Effector CD8-positive, alpha-beta T cell (primary cell): Measurements from ENCODE around the gene PDAP1.

ENCODE experiments used
- DNase-seq: peaks from one replicate; lab custom pipeline; 2025; lab: John Stamatoyannopoulos, UW

Gene PDAP1

DNA sequence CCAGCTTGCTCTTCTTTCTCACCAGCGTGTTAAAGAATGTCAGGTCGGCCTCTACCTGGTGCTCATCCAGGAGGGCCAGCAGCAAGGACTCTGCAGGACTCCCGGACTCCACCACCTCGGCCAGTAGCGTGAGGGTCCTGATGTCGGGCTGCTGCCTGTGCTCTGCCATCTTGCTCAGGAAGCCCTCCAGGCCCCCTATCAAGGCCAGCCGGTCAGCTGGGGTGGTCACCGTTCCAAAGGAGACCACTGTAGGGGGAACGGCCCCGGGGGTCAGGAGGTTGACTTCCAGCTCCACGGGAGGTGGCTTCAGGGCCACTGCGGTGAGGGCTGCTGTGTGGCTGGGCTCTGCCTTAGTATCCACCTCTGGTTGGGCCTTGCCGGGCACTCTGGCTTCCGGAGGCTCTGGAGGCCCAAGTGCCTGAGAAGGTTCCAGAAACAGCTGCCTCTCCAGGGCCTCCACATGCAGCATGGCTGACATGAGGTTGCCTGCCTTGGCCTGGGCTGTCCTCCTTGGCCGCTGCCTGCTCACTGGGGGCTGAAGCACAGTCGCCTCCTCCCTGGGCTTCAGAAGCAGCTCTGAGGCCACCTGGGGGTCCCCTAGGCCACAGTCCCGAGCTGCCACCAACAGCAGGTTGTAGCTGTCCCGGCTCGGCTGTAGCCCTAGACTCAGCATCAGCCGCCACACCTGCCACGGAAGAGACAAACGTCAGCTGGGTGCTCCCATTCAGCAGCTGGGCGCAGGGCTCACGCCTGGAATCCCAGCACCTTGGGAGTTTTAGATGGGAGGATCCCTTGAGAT lies 16.7 kb upstream of the PDAP1 start:
- no peak for DNase-seq

DNA sequence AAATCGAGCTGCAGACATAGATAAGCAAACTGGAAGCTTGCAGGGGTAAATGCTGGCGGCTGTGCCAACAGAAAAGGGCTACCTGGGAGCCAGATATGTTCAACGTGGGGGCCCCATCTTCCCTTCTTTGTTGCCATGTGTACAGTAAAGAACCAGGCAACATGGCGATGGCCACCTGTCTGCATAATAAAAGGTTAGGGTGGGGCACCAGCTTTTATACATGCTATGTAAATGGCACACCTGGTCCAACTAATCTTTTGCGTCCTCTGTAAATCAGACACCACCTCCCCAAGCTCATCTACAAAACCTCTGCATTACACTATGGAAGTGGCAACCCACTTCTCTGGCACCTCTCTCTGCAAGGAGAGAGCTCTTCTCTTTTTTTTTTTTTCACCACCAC lies 14.2 kb upstream of the PDAP1 start:
- DNase-seq, result no peak

GRCh38 chr7:99422186-99422585 lies 13.8 kb upstream of the PDAP1 start:
- DNase-seq, result no peak

DNA sequence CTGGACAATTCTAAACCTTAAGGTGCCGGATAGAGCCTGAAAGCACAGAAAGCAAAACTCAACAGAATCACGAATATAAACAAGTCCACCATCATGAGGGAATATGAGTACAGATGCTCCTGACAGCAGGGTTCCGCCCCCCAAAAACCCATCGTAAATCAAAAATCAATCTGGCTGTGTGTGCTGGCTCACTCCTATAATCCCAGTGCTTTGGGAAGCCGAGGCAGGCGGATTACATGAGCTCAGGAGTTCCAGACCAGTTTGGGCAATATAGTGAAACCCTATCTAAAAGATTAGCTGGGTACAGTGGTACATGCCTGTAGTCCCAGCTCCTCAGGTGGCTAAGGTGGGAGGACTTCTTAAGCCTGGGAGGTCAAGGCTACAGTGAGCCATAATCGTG lies 12.6 kb upstream of the PDAP1 start:
- no peak for DNase-seq

DNA sequence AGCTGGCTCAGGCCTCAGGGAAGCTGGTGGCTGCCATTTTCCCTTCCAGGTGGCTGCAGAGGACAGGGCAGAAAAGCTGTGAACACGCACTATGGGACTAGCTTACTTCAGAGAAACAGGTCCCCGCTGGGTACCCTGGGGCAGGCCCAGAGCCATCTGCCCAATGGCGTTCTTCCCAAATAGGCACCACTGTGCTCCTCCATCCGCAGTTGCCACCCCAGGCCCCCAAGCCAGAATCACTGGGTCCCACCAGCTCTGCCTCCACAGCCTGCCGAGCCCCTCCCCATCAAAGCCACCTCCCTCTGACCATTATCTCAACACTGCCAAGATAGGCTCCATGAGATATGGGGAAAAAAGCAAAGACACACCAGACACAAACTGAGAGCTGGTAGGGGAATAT lies 11.8 kb upstream of the PDAP1 start:
- DNase-seq, result no peak

GRCh38 chr7:99419323-99420021 lies 11.1 kb upstream of the PDAP1 start:
- DNase-seq, result no peak

GRCh38 chr7:99418260-99418659 lies 9.9 kb upstream of the PDAP1 start:
- no peak for DNase-seq

GRCh38 chr7:99415513-99416127 lies 7.2 kb upstream of the PDAP1 start:
- DNase-seq, result peak; percentile 5

DNA sequence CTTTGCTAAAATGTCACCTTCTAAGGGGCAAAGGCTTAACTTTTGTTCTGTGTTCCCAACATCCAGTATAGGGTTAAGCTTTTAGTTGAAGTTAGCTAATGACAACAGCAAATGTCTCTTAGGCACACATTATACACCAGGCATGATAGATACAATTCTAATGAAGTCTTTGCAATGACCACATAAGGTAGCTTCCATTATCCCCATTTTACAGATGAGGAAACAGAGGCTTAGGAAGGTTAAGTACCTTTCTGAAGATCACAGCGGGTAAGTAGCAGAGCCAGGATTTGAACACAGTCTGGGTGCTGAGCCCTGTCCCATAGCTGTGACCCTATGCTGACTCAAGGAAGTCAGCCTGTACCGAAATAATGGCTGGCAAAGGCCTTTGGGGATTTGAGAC lies 2.2 kb upstream of the PDAP1 start:
- DNase-seq, result no peak

- DNase-seq, result no peak
Measured at GRCh38 chr7:99409806-99410205, 1.4 kb upstream of the PDAP1 start.

DNA sequence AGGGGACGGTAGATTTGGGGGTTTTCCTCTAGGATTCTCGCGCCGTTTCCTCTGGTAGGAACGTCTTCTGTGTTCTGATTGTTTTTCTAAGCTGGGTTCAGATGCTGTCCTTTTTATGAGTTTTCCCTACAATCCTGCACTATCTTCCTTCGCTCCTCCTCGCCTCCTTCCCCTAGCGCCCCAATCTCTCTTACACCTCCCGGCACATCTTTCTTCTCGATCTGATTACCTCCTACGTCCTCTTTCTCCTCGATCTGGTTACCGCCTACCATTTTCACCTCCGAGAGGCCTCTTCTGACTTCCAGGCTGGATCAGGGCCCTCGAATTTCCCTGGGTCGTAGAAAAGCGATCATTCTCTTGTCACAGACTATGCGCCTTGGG lies 785 bp upstream of the PDAP1 start:
- no peak for DNase-seq

- peak; percentile 27 for DNase-seq
Measured at GRCh38 chr7:99407872-99408378, 472 bp downstream of the PDAP1 start.

DNA sequence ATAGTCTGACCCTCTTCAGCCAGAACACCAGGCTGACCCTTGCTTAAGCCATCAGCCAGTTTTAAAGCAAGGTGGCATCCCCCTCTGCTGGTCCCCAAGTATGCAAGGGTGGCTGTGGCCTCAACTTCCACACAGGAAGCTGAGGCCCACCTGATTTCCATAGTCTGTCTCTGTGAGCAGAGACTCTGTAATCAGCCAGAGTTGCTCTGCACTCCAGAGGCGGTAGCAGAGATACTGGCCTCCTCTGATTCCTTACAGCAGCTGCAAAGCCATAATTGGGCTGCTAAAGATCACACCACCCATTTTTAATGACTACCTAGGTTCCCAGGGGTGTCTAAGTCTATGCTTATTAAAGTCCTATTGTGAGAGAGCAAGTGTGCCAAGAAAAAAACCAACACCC lies 1.8 kb downstream of the PDAP1 start:
- DNase-seq, result no peak

DNA sequence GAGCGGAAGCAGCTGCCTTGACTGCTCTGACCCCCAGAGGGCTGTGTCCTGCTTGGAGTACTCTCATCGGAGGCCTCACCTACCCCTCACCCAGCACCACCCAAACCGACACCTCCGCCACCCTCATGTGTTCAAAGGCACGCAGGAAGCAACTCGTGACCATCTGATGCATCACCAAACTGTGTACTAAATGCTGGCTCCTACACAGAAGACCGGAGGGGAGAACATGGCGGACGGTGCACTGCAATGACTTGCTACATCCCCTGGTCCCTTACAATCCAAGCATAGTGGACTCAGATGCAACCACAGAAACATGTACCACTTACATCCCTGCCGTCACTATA lies 3.4 kb downstream of the PDAP1 start:
- DNase-seq, result no peak

DNA sequence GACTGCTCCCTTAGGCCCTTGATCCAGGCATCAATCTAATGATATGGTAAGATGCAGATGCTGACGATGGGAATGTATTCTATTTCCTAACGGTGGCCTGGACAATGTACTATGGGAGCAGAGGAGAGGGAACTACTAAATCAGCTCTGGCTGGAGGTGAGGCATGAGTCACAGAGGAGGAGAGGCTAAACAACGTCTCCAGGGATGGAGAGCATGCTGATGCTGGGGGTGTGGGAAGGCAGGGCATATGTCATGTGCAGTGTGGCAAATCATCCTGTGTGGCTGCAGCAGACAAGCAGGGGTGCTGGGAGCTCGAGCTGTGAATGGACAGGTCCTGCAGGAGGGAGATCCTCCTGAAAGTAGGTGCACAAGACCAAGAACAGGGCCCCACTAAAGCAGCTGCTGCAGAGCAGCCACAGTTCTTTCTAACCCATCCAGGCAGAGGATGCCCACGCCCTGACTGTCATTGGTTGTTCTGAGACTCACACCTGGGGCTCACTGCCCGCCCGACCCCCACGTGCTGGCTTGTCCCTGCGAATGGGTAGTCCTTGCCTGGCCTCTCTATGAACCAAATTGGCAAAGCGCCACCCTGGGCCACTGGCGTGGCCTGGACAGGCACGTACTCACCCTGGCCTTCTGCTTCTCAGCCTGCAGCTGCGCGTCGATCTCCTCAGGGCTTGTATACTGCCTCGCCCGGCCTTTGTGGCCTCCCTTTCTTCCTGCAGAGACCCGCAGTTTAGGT lies 4.0 kb downstream of the PDAP1 start:
- no peak for DNase-seq

DNA sequence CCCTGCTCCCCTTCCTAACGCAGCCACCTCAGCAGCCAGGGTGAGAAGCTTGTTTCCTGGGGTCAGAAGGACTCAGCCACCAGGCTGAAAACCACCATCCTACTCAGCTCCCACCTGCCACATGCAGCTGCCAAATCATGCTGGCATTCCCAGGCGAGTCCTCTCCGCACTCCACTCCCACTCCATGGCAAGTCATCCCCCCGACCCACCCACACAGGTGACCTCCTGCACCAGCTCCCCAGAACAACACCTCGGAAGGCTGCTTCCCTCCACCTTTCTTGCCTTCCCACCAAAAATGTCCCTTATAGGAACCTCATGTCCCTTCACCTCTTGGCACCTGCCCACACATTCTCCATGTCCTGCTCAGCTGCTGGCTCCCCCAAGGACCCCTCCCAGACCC lies 4.6 kb downstream of the PDAP1 start:
- no peak for DNase-seq

DNA sequence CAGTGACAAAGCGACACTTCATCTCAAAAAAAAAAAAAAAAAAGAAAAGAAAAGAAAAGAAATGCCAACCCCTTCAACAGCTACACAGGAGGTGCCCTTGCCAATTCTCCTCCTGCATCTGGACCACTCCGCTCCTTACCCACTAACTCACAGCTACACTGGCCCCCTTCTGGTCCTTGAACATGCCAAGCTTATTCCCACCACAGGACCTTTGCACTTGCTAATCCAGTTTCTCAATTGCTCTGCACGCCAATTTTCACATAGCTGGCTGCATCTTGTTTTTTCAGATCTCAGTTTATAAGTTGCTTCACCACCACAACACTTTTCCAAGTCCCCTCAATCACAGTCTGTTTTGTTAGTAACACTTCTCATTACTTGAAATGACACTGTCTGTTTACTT lies 5.5 kb downstream of the PDAP1 start:
- no peak for DNase-seq

DNA sequence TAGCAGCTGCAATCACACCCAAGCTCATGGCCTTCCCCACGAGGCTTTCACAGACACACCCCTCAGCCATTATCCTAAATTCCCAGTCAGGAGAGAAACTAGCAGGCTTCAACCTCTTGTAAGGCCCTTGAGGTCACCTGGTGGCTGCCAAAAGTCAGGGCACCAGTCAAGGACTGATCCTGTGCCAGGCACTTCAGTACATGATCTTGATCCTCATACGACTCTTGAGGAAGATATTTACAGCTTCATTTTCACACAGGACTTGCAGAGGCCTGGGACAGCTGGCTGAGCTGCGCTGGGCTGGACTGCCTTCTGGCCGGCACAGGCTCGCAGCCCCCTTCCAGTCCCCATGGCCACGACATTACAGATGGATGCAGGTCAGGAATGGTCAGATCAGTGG lies 8.8 kb downstream of the PDAP1 start:
- DNase-seq, result no peak

DNA sequence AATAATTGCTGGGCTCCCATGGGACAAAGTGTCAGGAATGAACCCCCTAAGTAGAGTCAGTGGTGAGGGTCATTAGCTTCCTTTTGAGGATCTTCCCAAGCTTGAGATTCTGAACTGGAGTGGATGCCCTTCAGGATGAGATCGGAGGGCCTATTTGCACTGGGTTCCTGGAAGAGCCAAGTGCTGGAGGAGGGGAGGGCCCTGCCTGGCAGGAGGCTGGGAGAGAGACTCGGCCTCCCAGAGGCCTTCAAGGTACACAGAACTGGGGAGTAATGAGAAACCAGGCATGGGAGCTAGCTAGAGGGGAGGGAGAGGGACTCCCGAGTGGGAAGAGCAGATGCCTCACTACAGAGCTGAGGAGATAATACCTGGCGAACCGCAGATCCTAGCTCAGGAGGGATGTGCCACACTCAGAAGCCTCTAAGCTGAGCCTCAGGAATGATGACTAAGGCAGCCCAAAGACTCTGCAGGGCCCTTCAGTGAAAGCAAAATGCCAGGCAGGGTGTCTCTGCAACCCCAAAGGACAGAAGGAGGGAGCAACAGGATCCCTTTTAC lies 9.4 kb downstream of the PDAP1 start:
- no peak for DNase-seq

DNA sequence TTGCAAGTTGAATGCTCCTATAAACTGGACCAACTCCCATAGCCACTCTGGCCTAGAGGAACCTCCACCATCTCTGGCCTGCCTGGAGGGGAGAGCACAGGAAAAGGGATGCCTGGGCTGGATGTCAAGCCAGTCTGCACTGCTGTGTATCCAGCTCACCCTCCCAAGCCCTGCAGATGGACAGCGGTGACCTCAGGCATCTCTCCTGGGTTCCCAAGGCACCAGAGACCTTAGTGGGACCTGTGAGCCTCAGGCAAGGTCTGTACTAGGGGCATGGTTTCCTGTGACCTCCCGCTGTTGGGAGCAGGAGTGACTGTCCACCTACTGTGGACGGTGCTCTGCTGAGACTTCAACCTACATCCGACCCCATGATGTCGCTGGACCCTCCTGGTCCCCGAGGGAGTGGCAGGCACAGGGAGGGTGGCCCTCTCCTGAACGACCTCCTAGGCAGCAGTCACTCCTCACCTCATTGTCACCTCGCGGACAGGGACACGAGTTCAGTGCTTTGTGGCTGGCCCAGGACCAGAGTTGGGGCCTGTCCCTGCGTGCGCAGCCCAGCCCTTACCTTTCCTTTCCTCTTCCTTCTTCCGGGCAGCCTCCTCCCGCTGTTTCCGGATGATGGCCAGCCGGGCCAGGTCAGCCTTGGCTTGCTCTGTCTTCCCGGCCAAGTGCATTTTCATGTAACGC lies 11.0 kb downstream of the PDAP1 start:
- DNase-seq, result no peak
